H1 (cell line): Measurements from ENCODE around the gene DYNC1I1. TPM values are rescaled to one million over a fixed set of nuclear protein-coding genes. Genes with fewer than 3 reads are reported as not detected.

Experiments
- CTCF ChIA-PET: fragments of 300-600 bp; sonication (Branson Sonifier 250); formaldehyde crosslinking; loops from one replicate; lab custom pipeline; 2021; ENCODE audit not compliant: partially characterized antibody; lab: Charles Lee
- POLR2A ChIA-PET: fragments of 300-600 bp; sonication (Branson Sonifier 250); formaldehyde crosslinking; loops from one replicate; lab custom pipeline; 2021; ENCODE audit warnings: inconsistent platforms; ENCODE audit not compliant: partially characterized antibody; lab: Charles Lee
- DNase-seq, 2 experiments: peaks; one replicate each; pipeline versions ENCODE4 v3.0.0 to v3.0.0-alpha.2; 2010 to 2022; ENCODE audit warnings: low spot score in 2 of 2, low read depth in 1 of 2, mixed read lengths in 1 of 2
- FAIRE-seq: peaks from 2 replicates; lab custom pipeline; 2011; peaks lifted over from hg19 to GRCh38; lab: Jason Lieb, UNC
- H2AFZ ChIP-seq: 2 replicates; pipeline ENCODE4 v1.8.1; 2012; ENCODE audit warnings: low read length, inconsistent platforms
- H2AK5ac ChIP-seq: 2 replicates; pipeline ENCODE4 v1.6.1; 2013; ENCODE audit warnings: low read depth, low read length
- H2BK120ac ChIP-seq: replicated peaks from 2 replicates; pipeline ENCODE3; 2013; ENCODE audit warnings: low read depth, low read length, inconsistent platforms
- H2BK12ac ChIP-seq: 2 replicates; pipeline ENCODE4 v1.6.1; 2013; ENCODE audit warnings: low read depth, low read length
- H2BK15ac ChIP-seq: 2 replicates; pipeline ENCODE4 v1.6.1; 2013; ENCODE audit warnings: low read length
- H2BK20ac ChIP-seq: 2 replicates; pipeline ENCODE4 v1.6.1; 2013; ENCODE audit warnings: low read length
- H2BK5ac ChIP-seq: 2 replicates; pipeline ENCODE4 v1.6.1; 2013; ENCODE audit warnings: low read depth, low read length
- H3K14ac ChIP-seq: 2 replicates; pipeline ENCODE4 v1.6.1; 2013; ENCODE audit warnings: inconsistent platforms; ENCODE audit not compliant: insufficient read length
- H3K18ac ChIP-seq: 2 replicates; pipeline ENCODE4 v1.6.1; 2013; ENCODE audit warnings: low read length; ENCODE audit errors: extremely low read depth
- H3K23ac ChIP-seq: 2 replicates; pipeline ENCODE4 v1.6.1; 2013; ENCODE audit warnings: inconsistent platforms; ENCODE audit not compliant: insufficient read length
- H3K23me2 ChIP-seq: 2 replicates; pipeline ENCODE4 v1.6.1; 2013; ENCODE audit warnings: low read depth, low read length
- H3K27ac ChIP-seq: 2 replicates; pipeline ENCODE4 v1.6.1; 2011; ENCODE audit warnings: low read depth, low read length, inconsistent platforms
- H3K27me3 ChIP-seq, 4 experiments: replicated peaks in 1 of 4; 1 replicate in 1 of 4; 2 replicates in 3 of 4; pipeline versions ENCODE4 v1.6.1 to v1.8.1; 2011 to 2013; ENCODE audit warnings: low read length in 3 of 4, mild to moderate bottlenecking in 3 of 4, inconsistent platforms in 2 of 4, mixed read lengths in 2 of 4, moderate library complexity in 1 of 4; ENCODE audit not compliant: control insufficient read depth in 3 of 4, insufficient read depth in 3 of 4; ENCODE audit errors: extremely low read depth in 1 of 4
- H3K36me3 ChIP-seq, 4 experiments: 2 replicates each; pipeline versions ENCODE4 v1.6.1 to v1.8.1; 2011 to 2013; ENCODE audit warnings: mild to moderate bottlenecking in 4 of 4, low read length in 3 of 4, moderate library complexity in 2 of 4, control low read depth in 1 of 4, inconsistent platforms in 1 of 4; ENCODE audit not compliant: insufficient read depth in 4 of 4, control insufficient read depth in 2 of 4
- H3K4ac ChIP-seq: replicated peaks from 2 replicates; pipeline ENCODE3; 2013; ENCODE audit warnings: low read length, low read depth, mixed read lengths, inconsistent platforms; ENCODE audit not compliant: insufficient read length
- H3K4me1 ChIP-seq, 4 experiments: replicated peaks in 1 of 4; 1 replicate in 1 of 4; 2 replicates in 3 of 4; pipeline versions ENCODE4 v1.6.1 to v1.8.1; 2011 to 2013; ENCODE audit warnings: low read length in 3 of 4, inconsistent platforms in 2 of 4, mixed read lengths in 1 of 4; ENCODE audit not compliant: insufficient read depth in 4 of 4, control insufficient read depth in 3 of 4
- H3K4me2 ChIP-seq, 2 experiments: 2 replicates each; pipeline versions ENCODE4 v1.6.1 to v1.8.1; 2011 to 2013; ENCODE audit warnings: low read depth in 2 of 2, low read length in 2 of 2, control low read depth in 1 of 2, inconsistent platforms in 1 of 2, mild to moderate bottlenecking in 1 of 2; ENCODE audit not compliant: insufficient read depth in 1 of 2
- H3K4me3 ChIP-seq, 4 experiments: fragments of 200-600, 300-600 bp in 1 of 4; sonication (generic), shearing (Covaris generic), sonication (Bioruptor Twin) in 1 of 4; 2 replicates each; pipeline versions ENCODE4 v1.5.1 to v1.8.1; 2011 to 2016; ENCODE audit warnings: low read length in 4 of 4, low read depth in 3 of 4, control low read depth in 2 of 4, inconsistent platforms in 2 of 4, mild to moderate bottlenecking in 2 of 4, mixed read lengths in 1 of 4, moderate library complexity in 1 of 4; ENCODE audit not compliant: insufficient read depth in 2 of 4; ENCODE audit errors: extremely low read depth in 1 of 4
- H3K56ac ChIP-seq: replicated peaks from 2 replicates; pipeline ENCODE3; 2013; ENCODE audit warnings: low read depth, mild to moderate bottlenecking, mixed read lengths, low read length, inconsistent platforms; ENCODE audit not compliant: insufficient read length
- H3K79me1 ChIP-seq: 2 replicates; pipeline ENCODE4 v1.6.1; 2013; ENCODE audit warnings: low read depth, low read length, control low read depth
- H3K79me2 ChIP-seq, 2 experiments: 2 replicates each; pipeline versions ENCODE4 v1.6.1 to v1.8.1; 2012 to 2013; ENCODE audit warnings: low read length in 2 of 2, mild to moderate bottlenecking in 2 of 2, inconsistent platforms in 1 of 2; ENCODE audit not compliant: insufficient read depth in 2 of 2, control insufficient read depth in 1 of 2
- H3K9ac ChIP-seq, 4 experiments: replicated peaks in 1 of 4; 1 replicate in 1 of 4; 2 replicates in 3 of 4; pipeline versions ENCODE4 v1.6.1 to v1.8.1; 2011 to 2013; ENCODE audit warnings: low read depth in 3 of 4, low read length in 3 of 4, control low read depth in 2 of 4, mild to moderate bottlenecking in 2 of 4, moderate library complexity in 2 of 4, inconsistent platforms in 1 of 4; ENCODE audit errors: extremely low read depth in 1 of 4
- H3K9me3 ChIP-seq, 2 experiments: 2 replicates each; pipeline versions ENCODE4 v1.6.1 to v1.8.1; 2012 to 2013; ENCODE audit warnings: mild to moderate bottlenecking in 2 of 2, moderate library complexity in 2 of 2, control low read depth in 1 of 2, inconsistent platforms in 1 of 2, low read depth in 1 of 2, low read length in 1 of 2, mixed read lengths in 1 of 2; ENCODE audit not compliant: insufficient read depth in 2 of 2
- H4K20me1 ChIP-seq, 2 experiments: replicated peaks in 1 of 2; 2 replicates each; pipeline versions ENCODE3 to v1.8.1; 2011 to 2013; ENCODE audit warnings: inconsistent platforms in 2 of 2, low read length in 2 of 2, mild to moderate bottlenecking in 1 of 2; ENCODE audit not compliant: insufficient read depth in 2 of 2, control insufficient read depth in 1 of 2
- H4K5ac ChIP-seq: 2 replicates; pipeline ENCODE4 v1.6.1; 2013; ENCODE audit warnings: low read length, low read depth, mixed read lengths, inconsistent platforms; ENCODE audit not compliant: insufficient read length
- H4K8ac ChIP-seq: 2 replicates; pipeline ENCODE4 v1.8.0; 2013; ENCODE audit warnings: mild to moderate bottlenecking, moderate library complexity, low read length, inconsistent platforms; ENCODE audit not compliant: insufficient read depth; ENCODE audit errors: extremely low read depth
- H4K91ac ChIP-seq: replicated peaks from 2 replicates; pipeline ENCODE3; 2013; ENCODE audit warnings: low read length, mixed read lengths, inconsistent platforms; ENCODE audit not compliant: insufficient read length
- ASH2L ChIP-seq: fragments of 200-600, 300-600 bp; sonication (generic); IDR thresholded peaks from one replicate; pipeline ENCODE4 v1.7.1; 2017; ENCODE audit warnings: low read length
- ATF2 ChIP-seq: IDR thresholded peaks from 2 replicates; pipeline ENCODE4 v1.6.1; 2012; ENCODE audit warnings: low read length, inconsistent platforms
- BCL11A ChIP-seq, 2 experiments: IDR thresholded peaks; one replicate each; pipeline ENCODE4 v1.6.1; 2011; ENCODE audit warnings: low read depth in 2 of 2, low read length in 2 of 2, mild to moderate bottlenecking in 2 of 2
- CBX5 ChIP-seq: fragments of 300-800, 300-1000 bp; sonication (generic); IDR thresholded peaks from 2 replicates; pipeline ENCODE4 v1.7.1; 2016; ENCODE audit warnings: antibody characterized with exemption, low read length, low read depth
- CBX8 ChIP-seq: fragments of 300-800, 300-1000 bp; sonication (generic); IDR thresholded peaks from 2 replicates; pipeline ENCODE4 v1.7.1; 2016; ENCODE audit warnings: low read depth, low read length, borderline replicate concordance
- CHD2 ChIP-seq: IDR thresholded peaks from 2 replicates; pipeline ENCODE4 v1.6.1; 2012; ENCODE audit warnings: low read length, improper control_type of control experiment
- CREB1 ChIP-seq: IDR thresholded peaks from 2 replicates; pipeline ENCODE4 v1.6.1; 2012; ENCODE audit warnings: inconsistent platforms
- HDAC2 ChIP-seq, 2 experiments: fragments of 300-600 bp in 1 of 2; sonication (generic) in 1 of 2; IDR thresholded peaks; 2 replicates each; pipeline ENCODE4 v1.6.1; 2011 to 2012; ENCODE audit warnings: low read depth in 2 of 2, low read length in 2 of 2, mild to moderate bottlenecking in 2 of 2, moderate library complexity in 2 of 2, borderline replicate concordance in 1 of 2, inconsistent platforms in 1 of 2
- HDAC6 ChIP-seq: IDR thresholded peaks from one replicate; pipeline ENCODE4 v1.7.1; 2012; ENCODE audit warnings: low read depth, mild to moderate bottlenecking, inconsistent platforms, low read length, moderate library complexity
- JUND ChIP-seq: IDR thresholded peaks from 2 replicates; pipeline ENCODE4 v1.6.1; 2011; ENCODE audit warnings: mild to moderate bottlenecking, improper control_type of control experiment, low read length
- RAD21 ChIP-seq, 2 experiments: IDR thresholded peaks in 1 of 2; conservative IDR thresholded peaks in 1 of 2; 2 replicates each; pipeline ENCODE4 v1.6.1; 2011; ENCODE audit warnings: low read depth in 2 of 2, low read length in 2 of 2, improper control_type of control experiment in 1 of 2, inconsistent platforms in 1 of 2, mild to moderate bottlenecking in 1 of 2, moderate library complexity in 1 of 2
- RFX5 ChIP-seq: IDR thresholded peaks from 2 replicates; pipeline ENCODE4 v1.6.1; 2011; ENCODE audit warnings: low read depth, low read length, improper control_type of control experiment, borderline replicate concordance
- SIX5 ChIP-seq: IDR thresholded peaks from 2 replicates; pipeline ENCODE4 v1.6.1; 2011; ENCODE audit warnings: mild to moderate bottlenecking, low read depth, low read length
- polyA plus RNA-seq, 7 experiments: library from polyadenylated mRNA; depleted of rRNA in 3 of 7; stranded (reverse) in 5 of 7; unstranded in 2 of 7; fragments of >200 nt in 5 of 7; fragments of 200-250 nt in 2 of 7; gene quantifications; 1 replicate in 5 of 7; 2 replicates in 1 of 7; 4 replicates in 1 of 7; pipeline versions ENCODE4 v1.2.1 to v1.2.3, GENCODE V29; 2011 to 2013; ENCODE audit warnings: missing spikeins in 2 of 7, mixed read lengths in 2 of 7
- total RNA-seq: library from RNA; stranded (reverse); fragmentation: NEBNext Ultra II Directional; extraction: Animal tissue kit (Norgen Biotek cat#: 25700); gene quantifications from 2 replicates; pipeline ENCODE4 v1.2.1, GENCODE V29; 2021

Gene DYNC1I1
- total and polyA plus RNA-seq, 2 of the 8 experiments (the other 6 are each of a cell fraction or from before 2014, with no cell fraction given), result 0.45 to 0.58 TPM

GRCh38 chr7:95904099-95904498 lies 131.7 kb downstream of the DYNC1I1 start:
- no peak for DNase-seq
- H2BK5ac ChIP-seq, result no peak overlapping the region
- no peak overlapping the region for H2BK12ac ChIP-seq
- no peak overlapping the region for H3K18ac ChIP-seq
- POLR2A ChIA-PET, result no interaction called here
- H2BK15ac ChIP-seq, result no peak overlapping the region
- H3K79me1 ChIP-seq, result no peaks in the 10 kb centered on the region
- H3K4me3 ChIP-seq, result no peak overlapping the region
- no peak overlapping the region for H3K9ac ChIP-seq
- H4K5ac ChIP-seq, result no peak overlapping the region
- CTCF ChIA-PET, result interaction anchor here (1.1 to 4.9 kb wide), 4 partner anchors 10 to 181 kb away, joined by 3 to 25 read pairs (median 3); no protein-coding TSS in a partner anchor
- no peak overlapping the region for H4K91ac ChIP-seq
- H2AK5ac ChIP-seq, result no peak overlapping the region
- no peaks in the 10 kb centered on the region for H3K9me3 ChIP-seq
- FAIRE-seq, result no peak
- no peaks in the 10 kb centered on the region for H3K36me3 ChIP-seq
- no peak overlapping the region for H3K56ac ChIP-seq
- H3K4ac ChIP-seq, result no peak overlapping the region
- H3K27me3 ChIP-seq, result peaks cover 0 to 3% (median 0%) of the 10 kb centered on the region in 4 experiments; a peak in 1 of 7 replicates
- no peaks in the 10 kb centered on the region for H3K23me2 ChIP-seq
- no peak overlapping the region for H4K8ac ChIP-seq
- H2BK120ac ChIP-seq, result no peak overlapping the region
- no peaks in the 10 kb centered on the region for H4K20me1 ChIP-seq
- no peak overlapping the region for H3K27ac ChIP-seq
- H3K4me1 ChIP-seq, result peaks cover 2 to 8% (median 4%) of the 10 kb centered on the region in 4 experiments; a peak in 4 of 7 replicates
- no peak overlapping the region for H3K4me2 ChIP-seq
- H3K23ac ChIP-seq, result no peak overlapping the region
- no peaks in the 10 kb centered on the region for H3K79me2 ChIP-seq
- no peak overlapping the region for H2AFZ ChIP-seq
- H2BK20ac ChIP-seq, result no peak overlapping the region
- no peak overlapping the region for H3K14ac ChIP-seq
- no peak for TF ChIP-seq SIX5
- no peak for TF ChIP-seq HDAC2 (IDR thresholded peaks at IDR 0.05; ENCODE audit: borderline replicate concordance in 1 of 2, low read depth in 2 of 2, low read length in 2 of 2)
- TF ChIP-seq ATF2, result no peak
- TF ChIP-seq CREB1, result no peak
- TF ChIP-seq BCL11A (IDR thresholded peaks at IDR 0.05; ENCODE audit: low read depth in 2 of 2, low read length in 2 of 2), result no peak
- no peak for TF ChIP-seq RFX5
- TF ChIP-seq CBX5, result no peak
- TF ChIP-seq JUND, result no peak
- no peak for TF ChIP-seq HDAC6
- TF ChIP-seq RAD21 (IDR thresholded peaks at IDR 0.05 in 1 of 2, conservative IDR thresholded peaks at IDR 0.05 in 1 of 2; ENCODE audit: low read depth in 2 of 2, low read length in 2 of 2), result no peak
- TF ChIP-seq CBX8, result no peak
- no peak for TF ChIP-seq ASH2L
- TF ChIP-seq CHD2, result no peak
